H1 (cell line): ENCODE measurements around the gene ACACA. TPM values are rescaled to one million over a fixed set of nuclear protein-coding genes. Genes with fewer than 3 reads are reported as not detected.

Source experiments
- CTBP2 ChIP-seq: IDR thresholded peaks from 2 replicates; pipeline ENCODE4 v1.7.0; 2011; ENCODE audit warnings: borderline replicate concordance, mild to moderate bottlenecking, moderate library complexity, mixed read lengths, low read length; ENCODE audit not compliant: insufficient read depth, insufficient read length
- JUND ChIP-seq: IDR thresholded peaks from 2 replicates; pipeline ENCODE4 v1.6.1; 2011; ENCODE audit warnings: mild to moderate bottlenecking, improper control_type of control experiment, low read length
- NANOG ChIP-seq: IDR thresholded peaks from 2 replicates; pipeline ENCODE4 v1.6.1; 2011; ENCODE audit warnings: low read length, low read depth, mild to moderate bottlenecking, inconsistent platforms; ENCODE audit not compliant: insufficient read depth, poor library complexity, severe bottlenecking
- polyA plus RNA-seq, 7 experiments: library from polyadenylated mRNA; depleted of rRNA in 3 of 7; stranded (reverse) in 5 of 7; unstranded in 2 of 7; fragments of >200 nt in 5 of 7; fragments of 200-250 nt in 2 of 7; gene quantifications; 1 replicate in 5 of 7; 2 replicates in 1 of 7; 4 replicates in 1 of 7; pipeline versions ENCODE4 v1.2.1 to v1.2.3, GENCODE V29; 2011 to 2013; ENCODE audit warnings: missing spikeins in 2 of 7, mixed read lengths in 2 of 7
- total RNA-seq: library from RNA; stranded (reverse); fragmentation: NEBNext Ultra II Directional; extraction: Animal tissue kit (Norgen Biotek cat#: 25700); gene quantifications from 2 replicates; pipeline ENCODE4 v1.2.1, GENCODE V29; 2021

The ACACA gene
- total and polyA plus RNA-seq, 2 of the 8 experiments (the other 6 are each of a cell fraction or from before 2014, with no cell fraction given), result 74.0 to 160 TPM

- no peak for TF ChIP-seq CTBP2
- no peak for TF ChIP-seq NANOG
- no peak for TF ChIP-seq JUND
These were observed 16.5 kb upstream of the ACACA start (continued) for GRCh38 chr17:37422971-37423625.
